ENCODE data around the gene LGALS7B. TPM values are rescaled to one million over a fixed set of nuclear protein-coding genes. Genes with fewer than 3 reads are reported as not detected.
"Not testable (repeated sequence)": the region's sequence is repeated elsewhere in the genome, so short reads cannot be mapped to it uniquely, and the experiment has no call there.

Gene LGALS7B
- total and polyA plus RNA-seq, 2 of the 8 experiments (the other 6 are each of a cell fraction or from before 2014, with no cell fraction given), result 3.6 TPM; not detected in 1

- H3K4me1 ChIP-seq (replicated peaks in 1 of 4; ENCODE audit: control insufficient read depth in 3 of 4, insufficient read depth in 4 of 4, low read length in 3 of 4), result not testable (repeated sequence)
- CTCF ChIA-PET (ENCODE audit: partially characterized antibody), result interaction anchor here (1.1 kb wide), 1 partner anchor 62 kb away, joined by 3 read pairs; no protein-coding TSS in a partner anchor
Measured at GRCh38 chr19:38825936-38826335, 36.9 kb downstream of the LGALS7B start.

More at GRCh38 chr19:38825936-38826335, 36.9 kb downstream of the LGALS7B start:
- not testable (repeated sequence) for H3K56ac ChIP-seq (replicated peaks; ENCODE audit: insufficient read length, low read depth, low read length); H3K9me3 ChIP-seq (ENCODE audit: insufficient read depth in 2 of 2, low read depth in 1 of 2, low read length in 1 of 2); H3K9ac ChIP-seq (replicated peaks in 1 of 4; ENCODE audit: extremely low read depth in 1 of 4, low read depth in 3 of 4, low read length in 3 of 4); H2AK5ac ChIP-seq (ENCODE audit: low read depth, low read length); H4K8ac ChIP-seq (ENCODE audit: extremely low read depth, insufficient read depth, low read length); H3K23me2 ChIP-seq (ENCODE audit: low read depth, low read length); FAIRE-seq; H3K14ac ChIP-seq (ENCODE audit: insufficient read length); H2AFZ ChIP-seq (ENCODE audit: low read length); H3K27me3 ChIP-seq (replicated peaks in 1 of 4; ENCODE audit: control insufficient read depth in 3 of 4, extremely low read depth in 1 of 4, insufficient read depth in 3 of 4, low read length in 3 of 4); H2BK15ac ChIP-seq (ENCODE audit: low read length); H2BK120ac ChIP-seq (replicated peaks; ENCODE audit: low read depth, low read length); H3K79me1 ChIP-seq (ENCODE audit: low read depth, low read length); H3K27ac ChIP-seq (ENCODE audit: low read depth, low read length); H3K4me2 ChIP-seq (ENCODE audit: insufficient read depth in 1 of 2, low read depth in 2 of 2, low read length in 2 of 2); H3K79me2 ChIP-seq (ENCODE audit: control insufficient read depth in 1 of 2, insufficient read depth in 2 of 2, low read length in 2 of 2); DNase-seq (ENCODE audit: low read depth in 1 of 2, low spot score in 2 of 2); H2BK5ac ChIP-seq (ENCODE audit: low read depth, low read length); H2BK20ac ChIP-seq (ENCODE audit: low read length); H4K20me1 ChIP-seq (replicated peaks in 1 of 2; ENCODE audit: control insufficient read depth in 1 of 2, insufficient read depth in 2 of 2, low read length in 2 of 2); H3K4ac ChIP-seq (replicated peaks; ENCODE audit: insufficient read length, low read depth, low read length); H2BK12ac ChIP-seq (ENCODE audit: low read depth, low read length); H3K23ac ChIP-seq (ENCODE audit: insufficient read length); H4K91ac ChIP-seq (replicated peaks; ENCODE audit: insufficient read length, low read length); H3K4me3 ChIP-seq (ENCODE audit: extremely low read depth in 1 of 4, insufficient read depth in 2 of 4, low read depth in 3 of 4, low read length in 4 of 4); H4K5ac ChIP-seq (ENCODE audit: insufficient read length, low read depth, low read length); H3K18ac ChIP-seq (ENCODE audit: extremely low read depth, low read length)
- H3K36me3 ChIP-seq (ENCODE audit: control insufficient read depth in 2 of 4, insufficient read depth in 4 of 4, low read length in 3 of 4), result peaks cover 0 to 26% (median 10%) of the 10 kb centered on the region in 4 experiments; a peak in 3 of 8 replicates
- 96% methylated on average over 7 of the region's 7 CpGs; no CpG with 5 or more reads in 1 of the 2 experiments for WGBS, 2 experiments (ENCODE audit: extremely low coverage in 1 of 2, insufficient coverage in 1 of 2, insufficient read length in 1 of 2, insufficient replicate concordance in 2 of 2, low coverage in 1 of 2, low lambda C conversion rate in 2 of 2, missing lambda C conversion rate in 1 of 2)
- POLR2A ChIA-PET (ENCODE audit: partially characterized antibody), result interaction anchor here (0.6 to 4.6 kb wide), 8 partner anchors 9 to 562 kb away, joined by 3 to 20 read pairs (median 6); partner anchors contain the start of gene SPINT2
